ENCODE measurements around the gene MYPOP.

MYPOP gene

DNA sequence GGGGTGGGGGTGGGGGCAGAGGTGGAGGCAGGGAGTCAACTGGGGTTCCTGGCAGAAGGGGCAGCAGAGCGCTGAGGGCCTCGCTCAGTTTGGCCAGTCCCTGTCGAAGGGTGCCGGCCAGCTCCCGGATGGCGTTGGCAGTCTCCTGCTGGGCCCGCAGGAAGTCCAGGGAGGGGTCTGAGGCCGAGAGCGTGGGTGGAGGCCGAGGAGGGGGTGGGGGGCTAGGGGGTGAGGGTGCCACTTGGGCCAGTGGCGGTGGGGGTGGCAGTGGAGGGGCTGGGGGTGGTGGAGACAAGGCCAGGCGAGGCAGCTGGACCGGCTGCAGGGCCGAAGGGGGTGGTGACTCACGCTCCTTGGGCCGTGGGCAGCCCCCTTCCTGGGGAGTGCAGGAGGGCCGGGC, 11.5 kb downstream of the MYPOP start:
- ChIA-PET CTCF (interaction anchor here (1.5 to 2.6 kb wide), 2 partner anchors 8 to 74 kb away, joined by 4 to 14 read pairs; no protein-coding TSS in a partner anchor), POLR2A (no interaction called here)
- no peak for DNase-seq (ENCODE audit: low read depth, low spot score)
- TF ChIP-seq, protein P1, sequence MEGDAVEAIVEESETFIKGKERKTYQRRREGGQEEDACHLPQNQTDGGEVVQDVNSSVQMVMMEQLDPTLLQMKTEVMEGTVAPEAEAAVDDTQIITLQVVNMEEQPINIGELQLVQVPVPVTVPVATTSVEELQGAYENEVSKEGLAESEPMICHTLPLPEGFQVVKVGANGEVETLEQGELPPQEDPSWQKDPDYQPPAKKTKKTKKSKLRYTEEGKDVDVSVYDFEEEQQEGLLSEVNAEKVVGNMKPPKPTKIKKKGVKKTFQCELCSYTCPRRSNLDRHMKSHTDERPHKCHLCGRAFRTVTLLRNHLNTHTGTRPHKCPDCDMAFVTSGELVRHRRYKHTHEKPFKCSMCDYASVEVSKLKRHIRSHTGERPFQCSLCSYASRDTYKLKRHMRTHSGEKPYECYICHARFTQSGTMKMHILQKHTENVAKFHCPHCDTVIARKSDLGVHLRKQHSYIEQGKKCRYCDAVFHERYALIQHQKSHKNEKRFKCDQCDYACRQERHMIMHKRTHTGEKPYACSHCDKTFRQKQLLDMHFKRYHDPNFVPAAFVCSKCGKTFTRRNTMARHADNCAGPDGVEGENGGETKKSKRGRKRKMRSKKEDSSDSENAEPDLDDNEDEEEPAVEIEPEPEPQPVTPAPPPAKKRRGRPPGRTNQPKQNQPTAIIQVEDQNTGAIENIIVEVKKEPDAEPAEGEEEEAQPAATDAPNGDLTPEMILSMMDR (IDR thresholded peaks at IDR 0.05; ENCODE audit: insufficient read depth, low read length, missing control alignments), result no peak
- no peak overlapping the region for H3K4me3 ChIP-seq (ENCODE audit: low read depth, low read length)

DNA sequence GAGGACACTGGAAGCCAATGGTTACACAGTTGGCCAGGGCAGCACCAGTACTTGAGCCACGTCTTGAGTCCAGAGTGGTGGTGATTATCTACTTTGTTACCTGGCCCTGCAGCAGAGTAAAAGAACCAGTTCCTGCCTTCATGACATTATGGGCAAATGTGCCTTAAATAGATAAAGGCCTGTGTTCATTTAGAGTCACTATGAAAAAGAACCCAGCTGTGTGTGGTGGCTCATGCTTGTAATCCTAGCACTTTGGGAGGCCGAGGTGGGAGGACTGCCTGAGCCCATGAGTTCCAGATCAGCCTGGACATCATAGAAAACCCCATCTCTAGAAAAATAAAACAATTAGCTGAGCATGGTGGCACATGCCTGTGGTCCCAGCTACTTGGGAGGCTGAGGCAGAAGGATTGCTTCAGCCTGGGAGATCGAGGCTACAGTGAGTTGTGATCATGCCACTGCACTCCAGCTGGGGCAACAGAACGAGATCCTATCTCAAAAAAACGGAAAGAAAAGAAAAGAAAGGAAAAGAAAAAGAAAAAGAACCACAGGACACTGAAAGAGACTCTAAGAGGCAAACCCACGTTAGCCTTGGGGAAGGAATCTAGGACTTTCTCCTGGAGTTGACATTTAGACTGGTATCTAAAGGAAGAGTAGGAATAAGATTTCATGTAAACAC, 13.1 kb downstream of the MYPOP start:
- no peak for DNase-seq (ENCODE audit: low read depth, low spot score)
- ChIA-PET CTCF (interaction anchor here (1.5 kb wide), 1 partner anchor 73 kb away, joined by 4 read pairs; no protein-coding TSS in a partner anchor), POLR2A (no interaction called here)
- no peak overlapping the region for H3K4me3 ChIP-seq (ENCODE audit: low read depth, low read length)
- TF ChIP-seq, protein P1 (IDR thresholded peaks at IDR 0.05; ENCODE audit: insufficient read depth, low read length, missing control alignments), result no peak

DNA sequence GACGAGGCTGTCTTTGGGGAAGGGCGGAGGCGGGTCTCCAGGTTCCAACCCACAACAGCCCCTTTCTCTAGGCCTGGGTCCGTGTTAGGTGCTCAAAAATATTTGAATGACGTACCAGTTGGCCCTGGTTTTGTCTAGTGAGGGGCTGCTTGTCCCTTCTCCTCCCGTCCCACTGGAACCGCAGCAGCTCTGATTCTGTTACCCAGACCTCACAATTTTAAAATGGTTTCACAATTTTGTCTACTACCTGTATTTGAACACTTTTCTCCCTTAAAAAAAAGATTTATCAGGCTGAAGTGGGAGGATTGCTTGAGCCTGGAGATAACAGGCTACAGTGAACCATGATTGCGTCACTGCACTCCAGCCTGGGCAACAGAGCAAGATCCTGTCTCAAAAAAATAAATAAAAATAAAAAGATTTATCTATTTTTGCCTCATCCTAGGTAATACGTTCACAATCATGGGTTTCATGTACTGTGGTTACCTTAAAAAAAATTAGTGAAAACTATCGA, 15.2 kb downstream of the MYPOP start:
- CTCF ChIA-PET, result interaction anchor here (9.1 to 10.0 kb wide), 2 partner anchors 24 to 71 kb away, joined by 67 to 95 read pairs; partner anchors contain the start of genes FOXA3, RSPH6A and SYMPK
- TF ChIP-seq, protein P1 (IDR thresholded peaks at IDR 0.05; ENCODE audit: insufficient read depth, low read length, missing control alignments), result no peak
- DNase-seq (ENCODE audit: low read depth, low spot score), result no peak
- POLR2A ChIA-PET, result no interaction called here
- peak overlapping the region; percentile 78 for H3K4me3 ChIP-seq (ENCODE audit: low read depth, low read length)

DNA sequence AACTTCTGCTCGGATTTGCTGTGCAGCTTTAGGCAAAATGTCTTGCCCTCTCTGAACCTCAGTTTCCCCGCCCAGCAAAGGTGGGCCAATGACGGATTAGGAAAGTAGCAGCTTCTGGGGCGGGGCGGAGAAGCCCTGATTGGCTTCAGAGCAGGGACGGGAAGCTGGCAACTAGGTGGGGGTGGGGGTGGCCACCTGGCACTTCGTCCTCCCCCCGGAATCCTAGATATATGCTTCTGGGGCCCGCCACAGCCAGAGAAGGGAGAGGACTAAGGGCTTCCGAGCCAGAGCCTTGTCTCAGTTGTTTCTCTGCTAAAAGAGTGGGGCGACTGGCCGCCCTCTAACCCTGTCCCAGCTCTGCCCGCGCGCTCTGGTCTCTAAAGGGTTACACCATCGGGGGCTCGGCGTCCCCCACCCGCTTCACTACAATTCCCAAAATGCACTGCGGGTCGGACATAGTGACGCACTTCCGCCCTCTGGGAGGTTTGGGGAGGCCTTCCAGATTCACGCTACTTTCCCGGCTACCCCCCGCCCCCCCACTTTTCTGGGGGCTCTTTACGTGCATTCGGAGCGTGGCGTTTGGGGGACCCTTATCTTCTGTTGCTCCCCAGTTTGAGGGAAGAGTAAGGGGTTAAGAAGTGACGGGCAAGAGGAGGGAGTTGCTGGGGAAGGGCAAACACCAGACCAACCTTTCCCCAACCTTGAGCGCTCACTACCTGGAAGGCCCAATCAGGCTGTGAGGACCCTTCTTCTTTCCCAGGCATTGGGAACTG, 15.8 kb downstream of the MYPOP start:
- ChIA-PET CTCF (interaction anchor here (0.6 to 10.0 kb wide), 5 partner anchors 15 to 130 kb away, joined by 3 to 95 read pairs (median 4); partner anchors contain the start of genes FOXA3, RSPH6A and SYMPK), POLR2A (interaction anchor here (0.5 to 2.2 kb wide), 3 partner anchors 15 to 116 kb away, joined by 5 to 8 read pairs (median 8); partner anchors contain the start of genes MYPOP and SYMPK)
- TF ChIP-seq, protein P1 (IDR thresholded peaks at IDR 0.05; ENCODE audit: insufficient read depth, low read length, missing control alignments), result no peak
- peak; percentile 65 for DNase-seq (ENCODE audit: low read depth, low spot score)
- peak overlapping the region; percentile 78 for H3K4me3 ChIP-seq (ENCODE audit: low read depth, low read length)

DNA sequence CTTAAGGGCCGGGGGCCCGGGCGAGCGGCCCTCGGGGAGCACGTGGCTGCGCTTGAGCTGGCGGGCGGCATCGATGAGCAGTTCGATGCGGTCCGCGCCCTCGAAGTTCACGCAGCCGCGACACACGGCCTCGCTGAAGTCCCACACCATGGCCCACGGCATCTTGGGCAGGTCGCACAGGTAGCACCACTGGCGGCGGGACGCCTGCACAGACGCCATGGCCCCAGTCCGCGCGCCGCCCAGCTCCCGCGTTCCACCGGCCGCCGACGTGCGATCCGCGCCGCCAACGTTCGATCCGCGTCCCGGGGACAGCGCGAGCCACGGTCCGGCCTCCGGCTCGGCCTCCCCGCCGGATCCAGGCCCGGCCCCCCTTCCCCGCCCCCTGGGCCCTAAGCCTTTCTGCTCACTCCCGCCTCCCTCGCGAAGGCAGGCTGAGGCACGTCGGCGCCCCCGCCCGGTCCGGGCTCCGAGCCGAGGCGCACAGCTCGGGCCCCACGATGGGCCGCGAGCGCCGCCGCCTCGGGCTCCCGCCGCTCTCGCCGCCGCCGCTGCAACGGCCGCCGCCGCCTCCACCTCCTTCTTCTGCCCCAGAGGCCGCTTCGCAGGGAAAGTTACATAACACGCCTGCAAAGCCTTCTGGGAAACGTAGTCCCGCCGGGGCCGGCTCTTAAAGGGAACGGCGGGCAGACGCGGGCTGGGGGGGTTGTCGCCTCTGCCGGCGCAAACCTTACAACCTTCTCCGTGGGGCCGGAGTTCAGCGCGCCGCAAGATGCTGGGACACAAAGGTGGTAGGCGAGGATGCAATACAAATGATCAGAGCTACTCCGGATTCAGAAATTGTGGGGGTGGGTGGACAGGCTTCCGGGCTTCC, 16.6 kb downstream of the MYPOP start, which contains the start of gene IRF2BP1:
IRF2BP1 (minus strand) TSS at position 586 of the 871 bp plus-strand sequence; CDS start at position 219, 367 bp downstream.
- TF ChIP-seq, protein P1 (IDR thresholded peaks at IDR 0.05; ENCODE audit: insufficient read depth, low read length, missing control alignments), result peak; percentile 12
- H3K4me3 ChIP-seq (ENCODE audit: low read depth, low read length), result peak within 1 kb of the TSS; percentile 78
- CTCF ChIA-PET, result interaction anchor here (0.6 to 10.0 kb wide), 9 partner anchors 14 to 131 kb away, joined by 3 to 95 read pairs (median 5); partner anchors contain the start of genes FOXA3, MYPOP, RSPH6A and SYMPK
- DNase-seq (ENCODE audit: low read depth, low spot score), result peak; percentile 41
- POLR2A ChIA-PET, result interaction anchor here (1.1 to 2.2 kb wide), 3 partner anchors 16 to 103 kb away, joined by 3 to 8 read pairs (median 8); partner anchors contain the start of genes DMPK, MYPOP and SYMPK
